Esophagus squamous epithelium (tissue), 4 donors: ENCODE measurements around the gene LRRC74A.

Experiments
- POLR2A ChIP-seq, 4 donors: fragments of 450-650 bp; IDR thresholded peaks; one replicate each; pipeline ENCODE4 v1.6.1; 2017; ENCODE audit warnings: antibody characterized with exemption in 4 of 4, mild to moderate bottlenecking in 4 of 4, moderate library complexity in 3 of 4
- TF ChIP-seq, protein P1 (sequence below), 6 experiments: fragments of 450-650 bp in 4 of 6; fragments of 200-600 bp in 2 of 6; sonication (generic) in 2 of 6; IDR thresholded peaks; one replicate each; pipeline ENCODE4 v1.5.1; 2016 to 2019; ENCODE audit warnings: antibody characterized with exemption in 6 of 6, mild to moderate bottlenecking in 4 of 6, moderate library complexity in 4 of 6

DNA sequence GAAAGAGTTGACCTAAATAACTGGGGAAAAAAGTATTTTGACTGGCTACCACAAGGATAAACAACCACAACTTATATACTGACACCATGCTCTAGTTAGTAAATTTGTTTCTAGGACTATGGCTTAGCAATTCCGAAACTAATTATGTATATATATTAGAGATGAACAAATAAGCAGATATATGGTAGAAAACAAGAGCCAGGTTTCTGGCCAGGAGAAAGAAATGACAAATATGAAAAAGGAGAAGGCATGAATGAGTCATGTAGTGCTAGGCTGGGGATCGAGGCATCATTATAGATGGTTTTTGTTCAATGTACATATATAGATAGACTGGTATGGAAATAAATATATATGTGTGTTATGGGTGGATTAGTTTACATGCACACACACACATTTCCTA lies 5.5 kb upstream of the LRRC74A start:
- TF ChIP-seq, protein P1, sequence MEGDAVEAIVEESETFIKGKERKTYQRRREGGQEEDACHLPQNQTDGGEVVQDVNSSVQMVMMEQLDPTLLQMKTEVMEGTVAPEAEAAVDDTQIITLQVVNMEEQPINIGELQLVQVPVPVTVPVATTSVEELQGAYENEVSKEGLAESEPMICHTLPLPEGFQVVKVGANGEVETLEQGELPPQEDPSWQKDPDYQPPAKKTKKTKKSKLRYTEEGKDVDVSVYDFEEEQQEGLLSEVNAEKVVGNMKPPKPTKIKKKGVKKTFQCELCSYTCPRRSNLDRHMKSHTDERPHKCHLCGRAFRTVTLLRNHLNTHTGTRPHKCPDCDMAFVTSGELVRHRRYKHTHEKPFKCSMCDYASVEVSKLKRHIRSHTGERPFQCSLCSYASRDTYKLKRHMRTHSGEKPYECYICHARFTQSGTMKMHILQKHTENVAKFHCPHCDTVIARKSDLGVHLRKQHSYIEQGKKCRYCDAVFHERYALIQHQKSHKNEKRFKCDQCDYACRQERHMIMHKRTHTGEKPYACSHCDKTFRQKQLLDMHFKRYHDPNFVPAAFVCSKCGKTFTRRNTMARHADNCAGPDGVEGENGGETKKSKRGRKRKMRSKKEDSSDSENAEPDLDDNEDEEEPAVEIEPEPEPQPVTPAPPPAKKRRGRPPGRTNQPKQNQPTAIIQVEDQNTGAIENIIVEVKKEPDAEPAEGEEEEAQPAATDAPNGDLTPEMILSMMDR (IDR thresholded peaks at IDR 0.05): no peak
- no peak for TF ChIP-seq POLR2A (IDR thresholded peaks at IDR 0.05)
